H1 (cell line): ENCODE measurements around the gene TBC1D9. TPM values are rescaled to one million over a fixed set of nuclear protein-coding genes. Genes with fewer than 3 reads are reported as not detected.

Experiments
- CTCF ChIA-PET: fragments of 300-600 bp; sonication (Branson Sonifier 250); formaldehyde crosslinking; loops from one replicate; lab custom pipeline; 2021; ENCODE audit not compliant: partially characterized antibody; lab: Charles Lee
- POLR2A ChIA-PET: fragments of 300-600 bp; sonication (Branson Sonifier 250); formaldehyde crosslinking; loops from one replicate; lab custom pipeline; 2021; ENCODE audit warnings: inconsistent platforms; ENCODE audit not compliant: partially characterized antibody; lab: Charles Lee
- DNase-seq, 2 experiments: peaks; one replicate each; pipeline versions ENCODE4 v3.0.0 to v3.0.0-alpha.2; 2010 to 2022; ENCODE audit warnings: low spot score in 2 of 2, low read depth in 1 of 2, mixed read lengths in 1 of 2
- FAIRE-seq: peaks from 2 replicates; lab custom pipeline; 2011; peaks lifted over from hg19 to GRCh38; lab: Jason Lieb, UNC
- H2AFZ ChIP-seq: 2 replicates; pipeline ENCODE4 v1.8.1; 2012; ENCODE audit warnings: low read length, inconsistent platforms
- H2AK5ac ChIP-seq: 2 replicates; pipeline ENCODE4 v1.6.1; 2013; ENCODE audit warnings: low read depth, low read length
- H2BK120ac ChIP-seq: replicated peaks from 2 replicates; pipeline ENCODE3; 2013; ENCODE audit warnings: low read depth, low read length, inconsistent platforms
- H2BK12ac ChIP-seq: 2 replicates; pipeline ENCODE4 v1.6.1; 2013; ENCODE audit warnings: low read depth, low read length
- H2BK15ac ChIP-seq: 2 replicates; pipeline ENCODE4 v1.6.1; 2013; ENCODE audit warnings: low read length
- H2BK20ac ChIP-seq: 2 replicates; pipeline ENCODE4 v1.6.1; 2013; ENCODE audit warnings: low read length
- H2BK5ac ChIP-seq: 2 replicates; pipeline ENCODE4 v1.6.1; 2013; ENCODE audit warnings: low read depth, low read length
- H3K14ac ChIP-seq: 2 replicates; pipeline ENCODE4 v1.6.1; 2013; ENCODE audit warnings: inconsistent platforms; ENCODE audit not compliant: insufficient read length
- H3K18ac ChIP-seq: 2 replicates; pipeline ENCODE4 v1.6.1; 2013; ENCODE audit warnings: low read length; ENCODE audit errors: extremely low read depth
- H3K23ac ChIP-seq: 2 replicates; pipeline ENCODE4 v1.6.1; 2013; ENCODE audit warnings: inconsistent platforms; ENCODE audit not compliant: insufficient read length
- H3K23me2 ChIP-seq: 2 replicates; pipeline ENCODE4 v1.6.1; 2013; ENCODE audit warnings: low read depth, low read length
- H3K27ac ChIP-seq: 2 replicates; pipeline ENCODE4 v1.6.1; 2011; ENCODE audit warnings: low read depth, low read length, inconsistent platforms
- H3K27me3 ChIP-seq, 4 experiments: replicated peaks in 1 of 4; 1 replicate in 1 of 4; 2 replicates in 3 of 4; pipeline versions ENCODE4 v1.6.1 to v1.8.1; 2011 to 2013; ENCODE audit warnings: low read length in 3 of 4, mild to moderate bottlenecking in 3 of 4, inconsistent platforms in 2 of 4, mixed read lengths in 2 of 4, moderate library complexity in 1 of 4; ENCODE audit not compliant: control insufficient read depth in 3 of 4, insufficient read depth in 3 of 4; ENCODE audit errors: extremely low read depth in 1 of 4
- H3K36me3 ChIP-seq, 4 experiments: 2 replicates each; pipeline versions ENCODE4 v1.6.1 to v1.8.1; 2011 to 2013; ENCODE audit warnings: mild to moderate bottlenecking in 4 of 4, low read length in 3 of 4, moderate library complexity in 2 of 4, control low read depth in 1 of 4, inconsistent platforms in 1 of 4; ENCODE audit not compliant: insufficient read depth in 4 of 4, control insufficient read depth in 2 of 4
- H3K4ac ChIP-seq: replicated peaks from 2 replicates; pipeline ENCODE3; 2013; ENCODE audit warnings: low read length, low read depth, mixed read lengths, inconsistent platforms; ENCODE audit not compliant: insufficient read length
- H3K4me1 ChIP-seq, 4 experiments: replicated peaks in 1 of 4; 1 replicate in 1 of 4; 2 replicates in 3 of 4; pipeline versions ENCODE4 v1.6.1 to v1.8.1; 2011 to 2013; ENCODE audit warnings: low read length in 3 of 4, inconsistent platforms in 2 of 4, mixed read lengths in 1 of 4; ENCODE audit not compliant: insufficient read depth in 4 of 4, control insufficient read depth in 3 of 4
- H3K4me2 ChIP-seq, 2 experiments: 2 replicates each; pipeline versions ENCODE4 v1.6.1 to v1.8.1; 2011 to 2013; ENCODE audit warnings: low read depth in 2 of 2, low read length in 2 of 2, control low read depth in 1 of 2, inconsistent platforms in 1 of 2, mild to moderate bottlenecking in 1 of 2; ENCODE audit not compliant: insufficient read depth in 1 of 2
- H3K4me3 ChIP-seq, 4 experiments: fragments of 200-600, 300-600 bp in 1 of 4; sonication (generic), shearing (Covaris generic), sonication (Bioruptor Twin) in 1 of 4; 2 replicates each; pipeline versions ENCODE4 v1.5.1 to v1.8.1; 2011 to 2016; ENCODE audit warnings: low read length in 4 of 4, low read depth in 3 of 4, control low read depth in 2 of 4, inconsistent platforms in 2 of 4, mild to moderate bottlenecking in 2 of 4, mixed read lengths in 1 of 4, moderate library complexity in 1 of 4; ENCODE audit not compliant: insufficient read depth in 2 of 4; ENCODE audit errors: extremely low read depth in 1 of 4
- H3K56ac ChIP-seq: replicated peaks from 2 replicates; pipeline ENCODE3; 2013; ENCODE audit warnings: low read depth, mild to moderate bottlenecking, mixed read lengths, low read length, inconsistent platforms; ENCODE audit not compliant: insufficient read length
- H3K79me1 ChIP-seq: 2 replicates; pipeline ENCODE4 v1.6.1; 2013; ENCODE audit warnings: low read depth, low read length, control low read depth
- H3K79me2 ChIP-seq, 2 experiments: 2 replicates each; pipeline versions ENCODE4 v1.6.1 to v1.8.1; 2012 to 2013; ENCODE audit warnings: low read length in 2 of 2, mild to moderate bottlenecking in 2 of 2, inconsistent platforms in 1 of 2; ENCODE audit not compliant: insufficient read depth in 2 of 2, control insufficient read depth in 1 of 2
- H3K9ac ChIP-seq, 4 experiments: replicated peaks in 1 of 4; 1 replicate in 1 of 4; 2 replicates in 3 of 4; pipeline versions ENCODE4 v1.6.1 to v1.8.1; 2011 to 2013; ENCODE audit warnings: low read depth in 3 of 4, low read length in 3 of 4, control low read depth in 2 of 4, mild to moderate bottlenecking in 2 of 4, moderate library complexity in 2 of 4, inconsistent platforms in 1 of 4; ENCODE audit errors: extremely low read depth in 1 of 4
- H3K9me3 ChIP-seq, 2 experiments: 2 replicates each; pipeline versions ENCODE4 v1.6.1 to v1.8.1; 2012 to 2013; ENCODE audit warnings: mild to moderate bottlenecking in 2 of 2, moderate library complexity in 2 of 2, control low read depth in 1 of 2, inconsistent platforms in 1 of 2, low read depth in 1 of 2, low read length in 1 of 2, mixed read lengths in 1 of 2; ENCODE audit not compliant: insufficient read depth in 2 of 2
- H4K20me1 ChIP-seq, 2 experiments: replicated peaks in 1 of 2; 2 replicates each; pipeline versions ENCODE3 to v1.8.1; 2011 to 2013; ENCODE audit warnings: inconsistent platforms in 2 of 2, low read length in 2 of 2, mild to moderate bottlenecking in 1 of 2; ENCODE audit not compliant: insufficient read depth in 2 of 2, control insufficient read depth in 1 of 2
- H4K5ac ChIP-seq: 2 replicates; pipeline ENCODE4 v1.6.1; 2013; ENCODE audit warnings: low read length, low read depth, mixed read lengths, inconsistent platforms; ENCODE audit not compliant: insufficient read length
- H4K8ac ChIP-seq: 2 replicates; pipeline ENCODE4 v1.8.0; 2013; ENCODE audit warnings: mild to moderate bottlenecking, moderate library complexity, low read length, inconsistent platforms; ENCODE audit not compliant: insufficient read depth; ENCODE audit errors: extremely low read depth
- H4K91ac ChIP-seq: replicated peaks from 2 replicates; pipeline ENCODE3; 2013; ENCODE audit warnings: low read length, mixed read lengths, inconsistent platforms; ENCODE audit not compliant: insufficient read length
- CBX5 ChIP-seq: fragments of 300-800, 300-1000 bp; sonication (generic); IDR thresholded peaks from 2 replicates; pipeline ENCODE4 v1.7.1; 2016; ENCODE audit warnings: antibody characterized with exemption, low read length, low read depth
- JUND ChIP-seq: IDR thresholded peaks from 2 replicates; pipeline ENCODE4 v1.6.1; 2011; ENCODE audit warnings: mild to moderate bottlenecking, improper control_type of control experiment, low read length
- NANOG ChIP-seq: IDR thresholded peaks from 2 replicates; pipeline ENCODE4 v1.6.1; 2011; ENCODE audit warnings: low read length, low read depth, mild to moderate bottlenecking, inconsistent platforms; ENCODE audit not compliant: insufficient read depth, poor library complexity, severe bottlenecking
- WGBS, 2 experiments: shearing (Covaris generic) in 1 of 2; methylation state at CpG; one replicate each; pipeline versions ENCODE4 v1.1.6 to v1.1.7; 2013 to 2015; ENCODE audit warnings: low lambda C conversion rate in 2 of 2, mixed read lengths in 2 of 2, inconsistent platforms in 1 of 2, low coverage in 1 of 2, missing lambda C conversion rate in 1 of 2; ENCODE audit not compliant: insufficient replicate concordance in 2 of 2, insufficient coverage in 1 of 2, insufficient read length in 1 of 2; ENCODE audit errors: extremely low coverage in 1 of 2, missing lambda C conversion rate in 1 of 2; 5-methylcytosine and 5-hydroxymethylcytosine counted together
- polyA plus RNA-seq, 7 experiments: library from polyadenylated mRNA; depleted of rRNA in 3 of 7; stranded (reverse) in 5 of 7; unstranded in 2 of 7; fragments of >200 nt in 5 of 7; fragments of 200-250 nt in 2 of 7; gene quantifications; 1 replicate in 5 of 7; 2 replicates in 1 of 7; 4 replicates in 1 of 7; pipeline versions ENCODE4 v1.2.1 to v1.2.3, GENCODE V29; 2011 to 2013; ENCODE audit warnings: missing spikeins in 2 of 7, mixed read lengths in 2 of 7
- total RNA-seq: library from RNA; stranded (reverse); fragmentation: NEBNext Ultra II Directional; extraction: Animal tissue kit (Norgen Biotek cat#: 25700); gene quantifications from 2 replicates; pipeline ENCODE4 v1.2.1, GENCODE V29; 2021

TBC1D9 gene
- total and polyA plus RNA-seq, 2 of the 8 experiments (the other 6 are each of a cell fraction or from before 2014, with no cell fraction given) = 0.94 to 1.0 TPM

- Histone ChIP-seq H3K27me3 (no peaks in the 10 kb centered on the region), H3K27ac (no peak overlapping the region), H4K5ac (no peak overlapping the region), H3K23me2 (no peaks in the 10 kb centered on the region), H3K14ac (no peak overlapping the region), H3K23ac (no peak overlapping the region), H2AFZ (no peak overlapping the region), H2BK12ac (no peak overlapping the region), H3K9ac (no peak overlapping the region), H3K56ac (no peak overlapping the region), H4K20me1 (no peaks in the 10 kb centered on the region), H3K36me3 (no peaks in the 10 kb centered on the region), H3K9me3 (no peaks in the 10 kb centered on the region), H3K79me1 (no peaks in the 10 kb centered on the region), H3K4ac (no peak overlapping the region), H4K8ac (no peak overlapping the region), H2BK5ac (no peak overlapping the region), H3K18ac (no peak overlapping the region), H2AK5ac (no peak overlapping the region), H2BK20ac (no peak overlapping the region), H3K79me2 (no peaks in the 10 kb centered on the region), H3K4me1 (peaks cover 0 to 9% (median 4%) of the 10 kb centered on the region in 4 experiments; a peak in 4 of 7 replicates), H4K91ac (no peak overlapping the region), H2BK15ac (no peak overlapping the region)
- WGBS, 2 experiments = 87% methylated on average over 1 of the region's 1 CpG; no CpG with 5 or more reads in 1 of the 2 experiments
- FAIRE-seq (no peak), DNase-seq (no peak)
- POLR2A ChIA-PET = no interaction called here
- CTCF ChIA-PET = interaction anchor here (0.9 to 1.0 kb wide), 2 partner anchors 16 to 255 kb away, joined by 3 read pairs; no protein-coding TSS in a partner anchor
- TF ChIP-seq CBX5 (no peak), NANOG (no peak), JUND (no peak)
- TF ChIP-seq, all 59 proteins: peak for 0
- no peak overlapping the region for H3K4me2 ChIP-seq
- no peak overlapping the region for H2BK120ac ChIP-seq
- no peak overlapping the region for H3K4me3 ChIP-seq
These were observed 140.7 kb downstream of the TBC1D9 start for GRCh38 chr4:140615451-140615850.
